DND-41 (cell line): Measurements from ENCODE around the gene CANT1.

ENCODE experiments used
- CTCF ChIP-seq: IDR thresholded peaks from 2 replicates; pipeline ENCODE4 v1.5.1; 2012; ENCODE audit warnings: borderline replicate concordance, low read length, moderate library complexity, mild to moderate bottlenecking; ENCODE audit not compliant: poor library complexity, severe bottlenecking; ENCODE audit errors: extremely low read depth
- EZH2 ChIP-seq: IDR thresholded peaks from 3 replicates; pipeline ENCODE4 v1.6.1; 2012; ENCODE audit warnings: borderline replicate concordance, low read depth, mild to moderate bottlenecking, moderate library complexity, low read length, inconsistent platforms; ENCODE audit not compliant: severe bottlenecking

- TF ChIP-seq EZH2: no peak
- no peak for TF ChIP-seq CTCF
These were observed 21.4 kb downstream of the CANT1 start for GRCh38 chr17:78988152-78988551.
